ENCODE results near the gene MCUB.

Gene MCUB

GRCh38 chr4:109733728-109734127, 173.7 kb downstream of the MCUB start:
- no peak for DNase-seq

GRCh38 chr4:109735566-109736365, 175.7 kb downstream of the MCUB start:
- DNase-seq = no peak

All from NCI-H2081 treated with DMSO at 0.1 percent for 48 hours (cell line).